H54 (cell line): Measurements from ENCODE around the gene FES.
"Not testable (repeated sequence)": the region's sequence is repeated elsewhere in the genome, so short reads cannot be mapped to it uniquely, and the experiment has no call there.

ENCODE experiments used
- DNase-seq: peaks from one replicate; pipeline ENCODE4 v3.0.0; 2011; ENCODE audit warnings: low spot score, mixed read lengths; ENCODE audit not compliant: insufficient read length
- FAIRE-seq: peaks from 3 replicates; lab custom pipeline; 2011; peaks lifted over from hg19 to GRCh38; lab: Jason Lieb, UNC
- POLR2A ChIP-seq: IDR thresholded peaks from 2 replicates; pipeline ENCODE4 v1.6.1; 2011; ENCODE audit warnings: low read depth, mild to moderate bottlenecking, low read length

Gene FES

DNA sequence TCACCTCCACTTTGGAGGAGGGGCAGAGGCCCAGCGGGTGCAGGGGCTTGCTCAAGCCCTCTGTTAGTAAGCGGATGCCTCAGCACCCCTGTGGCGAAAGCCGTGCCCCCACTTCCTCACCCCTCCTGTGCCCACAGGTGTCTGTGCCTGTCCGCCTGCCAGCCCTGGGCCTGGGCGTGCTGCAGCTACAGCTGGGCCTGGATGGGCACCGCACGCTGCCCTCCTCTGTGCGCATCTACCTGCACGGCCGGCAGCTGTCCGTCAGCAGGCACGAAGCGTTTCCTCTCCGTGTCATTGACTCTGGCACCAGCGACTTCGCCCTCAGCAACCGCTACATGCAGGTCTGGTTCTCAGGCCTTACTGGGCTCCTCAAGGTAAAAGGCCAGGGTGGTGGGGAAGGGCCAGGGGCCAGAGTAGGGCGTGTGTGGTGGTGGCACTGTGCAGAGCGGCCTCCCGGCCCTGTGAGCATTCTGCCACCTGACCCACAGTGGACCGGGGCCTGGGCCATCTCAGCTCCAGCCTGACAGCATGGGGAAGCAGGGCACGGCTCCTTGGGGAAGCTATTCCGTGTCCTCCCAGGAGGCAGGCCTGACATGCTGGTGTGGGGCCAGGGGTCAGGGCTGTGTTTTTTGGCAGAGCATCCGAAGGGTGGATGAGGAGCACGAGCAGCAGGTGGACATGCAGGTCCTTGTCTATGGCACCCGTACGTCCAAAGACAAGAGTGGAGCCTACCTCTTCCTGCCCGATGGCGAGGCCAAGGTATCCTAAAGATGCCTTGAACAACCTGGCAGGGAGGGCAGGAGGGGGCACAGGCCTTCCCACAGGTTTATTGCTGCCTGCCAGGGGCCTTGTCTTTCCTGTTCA is 27.8 kb downstream of the FES start:
- no peak for TF ChIP-seq POLR2A
- DNase-seq (no peak), FAIRE-seq (no peak)

DNA sequence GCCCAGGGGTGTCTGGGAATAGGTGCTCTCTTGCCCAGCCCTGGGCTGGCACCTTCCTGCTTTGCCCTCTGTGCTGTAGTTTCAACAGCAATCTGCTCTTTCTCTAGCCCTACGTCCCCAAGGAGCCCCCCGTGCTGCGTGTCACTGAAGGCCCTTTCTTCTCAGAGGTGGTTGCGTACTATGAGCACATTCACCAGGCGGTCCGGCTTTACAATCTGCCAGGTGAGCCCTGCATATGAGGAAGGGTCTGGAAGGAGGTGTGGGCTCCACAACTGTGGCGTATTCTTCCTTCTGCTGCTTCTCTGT is 28.4 kb downstream of the FES start:
- no peak for FAIRE-seq
- no peak for TF ChIP-seq POLR2A
- no peak for DNase-seq

DNA sequence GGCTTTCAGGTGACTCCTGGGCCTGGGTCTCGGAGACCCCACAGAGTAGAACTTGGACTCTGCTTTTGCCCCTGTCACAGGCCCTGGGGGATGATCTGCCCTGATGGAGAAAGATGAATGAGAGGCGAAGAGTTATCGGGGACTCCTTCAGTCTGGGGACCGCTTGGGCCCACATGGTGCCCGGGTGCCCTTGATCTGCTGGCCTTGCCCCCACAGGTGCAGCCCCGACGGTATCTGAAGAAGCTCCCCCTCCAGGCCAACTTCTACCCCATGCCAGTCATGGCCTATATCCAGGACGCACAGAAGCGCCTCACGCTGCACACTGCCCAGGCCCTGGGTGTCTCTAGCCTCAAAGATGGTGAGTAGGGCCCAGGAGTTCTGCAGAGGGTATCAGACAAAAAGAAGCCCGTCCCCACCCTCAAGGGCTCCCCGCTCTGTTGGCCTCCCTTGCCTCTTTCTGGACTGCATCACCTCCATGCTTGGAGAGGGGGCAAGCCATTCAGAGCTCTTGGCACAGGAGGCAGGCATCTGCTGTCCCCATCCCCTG is 29.2 kb downstream of the FES start:
- DNase-seq (no peak), FAIRE-seq (no peak)
- TF ChIP-seq POLR2A, result no peak

DNA sequence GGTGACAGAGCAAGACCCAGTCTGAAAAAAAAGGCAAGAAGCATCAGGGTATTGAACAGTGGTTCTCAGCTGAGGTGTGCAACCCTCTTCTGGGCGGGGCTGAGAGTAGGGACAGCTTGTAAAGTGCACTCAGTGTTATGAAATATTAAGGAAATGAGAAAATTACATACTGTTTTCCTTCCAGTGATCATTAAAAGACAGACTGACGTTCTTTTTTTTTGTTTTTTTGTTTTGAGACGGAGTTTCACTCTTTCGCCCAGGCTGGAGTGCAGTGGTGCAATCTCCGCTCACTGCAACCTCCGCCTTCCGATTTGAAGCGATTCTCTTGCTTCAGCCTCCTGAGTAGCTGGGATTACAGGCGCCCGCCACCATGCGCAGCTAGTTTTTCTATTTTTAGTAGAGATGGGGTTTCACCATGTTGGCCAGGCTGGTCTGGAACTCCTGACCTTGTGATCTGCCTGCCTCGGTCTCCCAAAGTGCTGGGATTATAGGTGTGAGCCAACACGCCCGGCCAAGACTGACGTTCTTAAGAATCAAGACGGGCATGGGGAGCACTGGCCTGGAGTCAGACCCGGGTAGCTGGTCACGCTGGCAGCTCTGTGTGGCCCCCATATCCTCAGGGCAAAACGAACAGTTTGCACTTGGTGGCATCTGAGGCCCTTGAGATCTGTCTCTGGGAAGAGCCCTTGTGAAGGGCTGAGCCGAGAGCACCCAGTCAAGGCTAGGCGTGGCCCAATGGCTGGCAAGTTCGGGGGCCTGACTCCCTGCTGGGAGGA is 30.2 kb downstream of the FES start:
- TF ChIP-seq POLR2A, result no peak
- no peak for FAIRE-seq
- DNase-seq, result no peak

DNA sequence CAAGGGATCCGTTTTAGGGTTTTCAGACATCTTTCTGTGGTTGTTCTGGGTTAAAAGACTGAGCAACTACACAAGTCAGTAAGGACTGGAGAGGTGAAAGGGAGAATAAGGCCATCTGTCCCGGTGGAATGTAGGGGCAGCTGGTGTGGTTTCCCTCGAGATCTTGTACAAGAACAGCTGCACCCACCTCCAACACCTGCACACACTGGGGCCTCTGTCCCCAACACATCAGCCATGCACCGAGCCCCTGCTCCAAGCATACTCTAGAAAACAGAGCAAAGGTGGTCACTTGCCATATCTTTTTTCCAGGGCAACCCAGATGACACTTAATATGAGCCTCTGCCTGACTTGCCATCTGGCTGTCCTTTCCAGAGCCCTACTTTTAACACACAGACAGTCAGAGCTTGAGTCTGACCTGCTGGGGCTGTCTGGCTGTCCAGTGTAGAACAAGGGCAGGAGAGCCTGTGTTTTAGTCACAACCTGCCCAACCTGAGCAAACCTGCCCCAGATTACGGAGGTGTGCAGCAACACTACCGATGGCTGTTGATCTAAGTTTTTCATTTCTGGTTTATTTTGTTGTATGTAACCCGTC is 31.0 kb downstream of the FES start:
- no peak for TF ChIP-seq POLR2A

DNA sequence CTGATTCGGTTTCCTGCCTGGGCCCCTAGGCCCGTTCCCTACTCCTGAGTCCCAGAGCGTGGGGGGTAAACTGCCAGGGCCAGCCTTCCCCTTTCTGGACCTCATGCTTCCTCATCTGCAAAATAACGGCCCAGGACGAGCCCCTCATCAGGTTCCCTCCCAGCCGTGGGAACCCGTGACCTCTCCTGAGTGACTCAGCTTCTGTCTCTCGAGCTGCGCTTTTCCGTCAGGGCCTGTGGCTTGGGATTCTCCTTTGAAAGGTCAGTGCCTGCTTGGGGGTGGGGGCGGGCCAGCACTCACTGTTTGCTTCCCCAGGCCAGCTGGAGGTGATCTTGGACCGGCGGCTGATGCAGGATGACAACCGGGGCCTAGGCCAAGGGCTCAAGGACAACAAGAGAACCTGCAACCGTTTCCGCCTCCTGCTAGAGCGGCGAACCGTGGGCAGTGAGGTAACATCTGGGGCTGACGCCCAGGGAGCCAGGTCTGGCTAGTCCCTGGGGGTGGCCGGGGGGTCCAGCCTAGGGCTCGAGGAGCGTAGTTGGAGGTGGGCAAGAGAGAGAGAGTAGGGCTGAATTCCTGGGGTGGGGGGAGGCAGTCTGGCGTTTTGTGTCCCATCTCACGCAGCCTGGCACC is 31.6 kb downstream of the FES start:
- no peak for FAIRE-seq
- no peak for TF ChIP-seq POLR2A
- no peak for DNase-seq

More for the DNA sequence above, 31.0 kb downstream of the FES start:
- FAIRE-seq, result no peak
- DNase-seq, result no peak

DNA sequence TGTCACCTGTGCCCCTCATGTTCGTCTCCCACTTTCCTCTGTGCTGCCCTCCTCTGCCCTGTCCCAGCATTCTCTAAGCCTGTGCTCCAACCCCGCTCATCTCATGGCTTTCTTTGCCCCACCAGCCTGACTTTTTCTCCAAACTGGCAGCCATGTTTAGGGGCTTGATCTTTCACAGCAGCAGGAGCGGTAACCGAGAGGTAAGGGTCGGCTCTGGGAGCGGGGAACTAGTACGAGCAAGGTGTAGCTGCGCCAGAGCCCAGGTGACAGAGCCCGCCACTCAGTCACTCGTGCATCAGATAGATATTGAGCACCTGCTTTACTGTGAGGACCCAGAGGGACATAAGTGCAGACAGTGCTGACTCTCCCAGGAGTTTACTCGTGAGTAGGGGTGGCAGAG is 32.2 kb downstream of the FES start:
- DNase-seq, result no peak
- no peak for FAIRE-seq
- TF ChIP-seq POLR2A, result no peak

DNA sequence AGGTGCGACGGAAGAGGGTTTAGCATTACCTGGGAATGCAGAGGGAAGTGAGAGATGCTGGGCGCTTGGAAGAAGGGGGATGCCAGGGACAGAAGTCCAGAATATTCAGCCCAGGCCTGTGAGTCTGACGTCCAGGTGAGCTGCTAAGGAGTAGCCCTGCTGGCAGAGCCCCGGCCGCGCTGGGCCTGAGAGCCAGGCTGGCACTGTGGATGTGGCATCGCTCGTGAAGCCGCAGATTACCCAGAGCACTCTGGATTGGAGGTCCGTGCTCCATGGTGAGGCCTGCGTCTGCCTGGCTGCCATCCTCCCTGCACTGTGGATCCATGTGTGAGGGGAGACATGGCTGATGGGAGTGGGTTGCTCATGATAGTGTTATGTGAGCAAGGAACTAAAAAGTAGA is 33.3 kb downstream of the FES start:
- no peak for TF ChIP-seq POLR2A
- DNase-seq, result no peak
- FAIRE-seq, result no peak

DNA sequence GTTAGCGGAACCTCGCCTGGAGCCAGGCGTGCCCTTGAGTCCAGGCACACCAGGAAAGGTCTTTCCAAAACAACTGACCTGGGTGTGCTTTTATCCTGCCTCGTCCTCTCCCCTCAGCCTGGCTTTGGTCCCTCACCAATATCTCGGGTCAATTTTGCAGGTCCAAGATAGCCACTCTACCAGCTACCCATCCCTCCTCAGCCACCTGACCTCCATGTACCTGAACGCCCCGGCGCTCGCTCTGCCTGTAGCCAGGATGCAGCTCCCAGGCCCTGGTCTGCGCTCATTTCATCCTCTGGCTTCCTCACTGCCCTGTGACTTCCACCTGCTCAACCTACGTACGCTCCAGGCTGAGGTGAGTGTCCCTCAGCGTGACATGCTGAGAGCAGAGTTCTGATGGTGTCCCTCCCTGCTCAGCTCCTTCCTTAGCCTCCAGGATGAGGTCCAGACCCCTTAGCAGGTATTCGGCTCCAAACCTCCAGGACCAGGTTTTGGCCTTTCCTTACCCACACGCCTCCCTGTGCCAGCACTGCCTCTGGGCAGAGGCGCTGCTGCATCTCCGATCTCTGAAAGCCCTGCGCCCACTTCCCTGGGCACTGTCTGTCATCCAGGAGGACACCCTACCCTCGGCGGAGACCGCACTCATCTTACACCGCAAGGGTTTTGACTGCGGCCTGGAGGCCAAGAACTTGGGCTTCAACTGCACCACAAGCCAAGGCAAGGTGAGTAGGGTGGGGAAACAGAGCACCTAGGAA is 33.9 kb downstream of the FES start:
- no peak for FAIRE-seq
- no peak for DNase-seq
- TF ChIP-seq POLR2A, result no peak

DNA sequence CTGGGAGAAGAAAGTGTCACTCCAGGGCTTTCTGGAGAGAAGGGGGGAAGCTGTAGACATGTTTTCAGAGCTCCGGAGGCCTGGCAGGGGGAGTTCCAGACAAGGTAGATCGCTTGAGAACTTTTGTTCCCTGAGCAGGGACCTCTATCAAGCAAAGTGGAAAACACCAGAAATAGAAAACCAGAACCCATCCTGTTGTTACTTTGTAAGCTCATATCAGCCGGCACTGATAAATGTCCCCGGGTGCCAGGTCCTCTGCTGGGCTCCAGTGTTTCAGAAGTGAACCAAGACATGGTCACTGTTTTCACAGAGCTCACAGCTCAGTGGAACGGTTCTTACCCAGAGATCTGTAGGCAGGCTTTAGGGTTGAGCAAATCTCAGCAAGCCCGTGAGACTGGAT is 34.5 kb downstream of the FES start:
- FAIRE-seq (no peak), DNase-seq (no peak)
- no peak for TF ChIP-seq POLR2A

DNA sequence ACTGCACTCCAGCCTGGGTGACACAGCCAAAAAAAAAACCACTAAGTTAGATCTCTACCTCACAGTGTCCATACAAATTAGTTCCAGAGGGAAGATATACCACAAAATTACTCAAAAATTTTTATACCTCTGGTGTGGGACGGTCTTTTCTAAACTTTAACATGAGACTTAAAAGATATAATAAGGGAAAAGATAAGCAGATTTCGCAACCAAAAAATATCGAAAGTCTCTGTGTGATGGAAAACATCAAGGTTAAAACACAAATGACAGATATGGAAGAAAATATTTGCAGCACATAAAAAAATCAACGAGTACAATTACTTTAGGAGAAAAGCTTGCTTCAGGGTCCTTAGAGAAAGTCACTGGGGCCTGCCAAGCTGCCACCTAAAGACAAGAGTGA is 37.6 kb downstream of the FES start:
- no peak for DNase-seq
- TF ChIP-seq POLR2A, result no peak
- no peak for FAIRE-seq

DNA sequence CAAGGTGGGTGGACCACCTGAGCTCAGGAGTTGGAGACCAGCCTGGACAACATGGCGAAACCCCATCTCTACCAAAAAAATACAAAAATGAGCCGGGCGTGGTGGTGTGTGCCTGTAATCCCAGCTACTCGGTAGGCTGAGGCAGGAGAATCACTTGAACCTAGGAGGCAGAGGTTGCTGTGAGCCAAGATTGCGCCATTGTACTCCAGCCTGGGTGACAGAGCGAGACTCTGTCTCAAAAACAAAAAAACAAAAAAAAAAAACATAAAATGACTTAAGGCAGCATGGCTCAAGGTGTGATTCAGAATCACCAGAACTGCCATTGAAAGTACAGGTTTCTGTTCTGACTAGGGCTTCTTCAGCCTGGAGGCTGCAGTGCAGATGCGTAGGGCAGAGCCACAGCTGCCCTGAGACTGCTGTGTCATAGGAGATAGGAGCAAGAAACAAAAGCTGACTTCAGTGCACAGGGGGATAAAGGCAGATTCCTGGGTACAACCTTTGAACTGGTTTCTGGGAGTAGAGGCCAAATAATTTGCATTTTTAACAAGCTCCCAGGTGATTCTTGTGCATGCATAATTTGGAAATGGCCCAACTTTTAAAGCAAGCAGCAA is 38.5 kb downstream of the FES start:
- FAIRE-seq, DNase-seq: not testable (repeated sequence)

DNA sequence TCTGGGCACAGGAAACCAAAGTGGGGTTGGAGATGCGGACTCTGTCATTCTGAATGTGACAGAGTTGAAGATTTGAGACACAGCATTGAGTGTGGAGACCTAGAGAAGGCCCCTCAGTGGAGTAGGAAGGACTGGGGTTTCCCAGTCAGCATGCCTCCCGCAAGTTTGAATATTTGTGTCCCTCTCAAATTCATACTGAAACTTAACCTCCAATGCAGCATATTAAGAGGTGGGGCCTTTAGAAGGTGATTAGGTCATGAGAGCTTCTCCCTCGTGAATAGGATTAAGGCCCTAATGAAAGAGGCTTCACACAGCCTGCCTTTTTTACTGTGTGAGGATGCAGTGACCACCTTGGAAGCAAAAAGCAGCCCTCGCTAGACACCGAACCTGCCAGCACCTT is 40.1 kb downstream of the FES start:
- no peak for TF ChIP-seq POLR2A
- DNase-seq (no peak), FAIRE-seq (no peak)

DNA sequence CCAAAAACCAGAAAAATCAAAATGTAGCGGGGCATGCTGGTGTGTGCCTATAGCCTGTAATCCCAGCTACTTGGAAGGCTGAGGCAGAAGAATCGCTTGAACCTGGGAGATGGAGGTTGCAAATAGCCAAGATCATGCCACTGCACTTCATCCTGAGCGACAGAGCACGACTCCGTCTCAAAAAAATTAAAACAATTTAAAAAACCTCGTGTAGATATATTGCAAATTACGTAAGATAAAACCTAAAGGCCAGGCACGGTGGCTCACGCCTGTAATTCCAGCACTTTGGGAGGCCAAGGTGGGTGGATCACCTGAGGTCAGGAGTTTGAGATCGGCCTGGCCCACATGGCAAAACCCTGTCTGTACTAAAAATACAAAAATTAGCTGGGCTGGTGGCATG is 42.5 kb downstream of the FES start:
- not testable (repeated sequence) for DNase-seq, FAIRE-seq

DNA sequence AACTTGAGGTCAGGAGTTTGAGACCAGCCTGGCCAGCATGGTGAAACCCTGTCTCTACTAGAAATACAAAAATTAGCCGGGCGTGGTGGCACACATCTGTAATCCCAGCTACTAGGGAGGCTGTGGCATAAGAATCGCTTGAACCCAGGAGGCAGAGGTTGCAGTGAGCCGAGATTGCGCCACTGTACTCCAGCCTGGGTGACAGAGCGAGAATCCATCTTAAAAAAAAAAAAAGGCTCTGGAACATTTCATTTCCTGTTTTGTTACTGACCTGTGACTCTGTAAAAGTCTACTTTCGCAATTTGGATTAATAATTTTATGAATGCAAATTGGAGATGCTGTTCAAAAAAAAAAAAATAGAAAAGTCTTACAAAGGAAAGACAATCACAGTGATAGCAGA is 43.8 kb downstream of the FES start:
- DNase-seq, FAIRE-seq: not testable (repeated sequence)
